Vagina (tissue), 2 donors: Measurements from ENCODE around the gene SYNM. TPM values are rescaled to one million over a fixed set of nuclear protein-coding genes. Genes with fewer than 3 reads are reported as not detected.
"Not testable (repeated sequence)": the region's sequence is repeated elsewhere in the genome, so short reads cannot be mapped to it uniquely, and the experiment has no call there.

ENCODE experiments used
- DNase-seq, 2 donors: peaks; one replicate each; pipeline ENCODE4 v3.0.0-alpha.2; 2017; ENCODE audit errors: extremely low spot score in 2 of 2
- H3K27ac ChIP-seq: fragments of 200-600 bp; sonication (generic); one replicate; pipeline ENCODE4 v1.5.1; 2019
- H3K27me3 ChIP-seq: fragments of 200-600 bp; sonication (generic); one replicate; pipeline ENCODE4 v1.5.1; 2019
- H3K36me3 ChIP-seq, 2 donors: fragments of 200-600 bp; sonication (generic); one replicate each; pipeline ENCODE4 v1.5.1; 2017 to 2019
- H3K4me1 ChIP-seq: fragments of 200-600 bp; sonication (generic); one replicate; pipeline ENCODE4 v1.5.1; 2019
- H3K4me3 ChIP-seq, 2 donors: fragments of 200-600 bp; sonication (generic); 1 replicate in 1 of 2; 2 replicates in 1 of 2; pipeline ENCODE4 v1.5.1; 2016 to 2019
- H3K9me3 ChIP-seq: fragments of 200-600 bp; sonication (generic); one replicate; pipeline ENCODE4 v1.5.1; 2019
- POLR2A ChIP-seq, 2 donors: fragments of 450-650 bp; IDR thresholded peaks; one replicate each; pipeline ENCODE4 v1.6.1; 2017; ENCODE audit warnings: antibody characterized with exemption in 2 of 2, mild to moderate bottlenecking in 2 of 2, moderate library complexity in 2 of 2
- POLR2AphosphoS5 ChIP-seq, 2 donors: sonication (generic); formaldehyde crosslinking; IDR thresholded peaks; one replicate each; pipeline ENCODE4 v1.9.0; 2017; ENCODE audit warnings: antibody characterized with exemption in 2 of 2, mild to moderate bottlenecking in 2 of 2, low read depth in 1 of 2; ENCODE audit not compliant: insufficient read depth in 1 of 2
- intact Hi-C: fragments of 100-400 bp; cut with DNase I; formaldehyde crosslinking; loops from one replicate; pipeline ENCODE4 v1.15.1; 2023
- total RNA-seq: library from RNA; depleted of rRNA; stranded (reverse); fragments of >200 nt; gene quantifications from one replicate; pipeline ENCODE4 v1.2.3, GENCODE V29; 2016
- TF ChIP-seq, protein P1 (sequence below), 3 experiments: fragments of 450-650 bp in 2 of 3; fragments of 200-600 bp in 1 of 3; sonication (generic) in 1 of 3; IDR thresholded peaks; one replicate each; pipeline ENCODE4 v1.5.1; 2017 to 2019; ENCODE audit warnings: antibody characterized with exemption in 3 of 3, mild to moderate bottlenecking in 2 of 3, moderate library complexity in 2 of 3

SYNM gene
- total RNA-seq, 1 donor from 2014 or later, result 62.6 TPM

DNA sequence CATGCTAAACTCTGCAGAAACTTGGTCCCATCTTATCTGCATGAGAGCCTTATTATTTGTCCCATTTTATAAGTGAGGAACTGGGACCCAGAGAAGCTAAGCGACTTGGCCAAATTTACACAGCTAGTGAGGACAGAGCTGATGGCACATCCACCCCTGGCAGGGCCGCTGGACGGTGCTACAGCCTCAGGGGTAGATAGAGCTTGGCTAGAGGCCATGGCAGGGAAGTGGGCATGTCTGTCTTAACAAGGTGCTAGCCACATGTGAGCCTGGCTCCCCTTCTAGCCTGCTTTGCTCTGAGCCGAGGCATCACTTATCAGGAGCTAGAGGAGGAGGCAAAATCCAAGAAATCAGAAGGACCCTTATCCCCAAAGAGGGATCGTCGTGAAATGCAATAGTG is 36.7 kb upstream of the SYNM start:
- no peaks in the 10 kb centered on the region for H3K9me3 ChIP-seq
- no peak overlapping the region for H3K4me3 ChIP-seq
- no peaks in the 10 kb centered on the region for H3K27me3 ChIP-seq
- DNase-seq, result no peak
- H3K4me1 ChIP-seq, result no peaks in the 10 kb centered on the region
- TF ChIP-seq POLR2AphosphoS5 (IDR thresholded peaks at IDR 0.05; ENCODE audit: insufficient read depth in 1 of 2, low read depth in 1 of 2), result no peak
- no peak for TF ChIP-seq POLR2A (IDR thresholded peaks at IDR 0.05)
- TF ChIP-seq, protein P1, sequence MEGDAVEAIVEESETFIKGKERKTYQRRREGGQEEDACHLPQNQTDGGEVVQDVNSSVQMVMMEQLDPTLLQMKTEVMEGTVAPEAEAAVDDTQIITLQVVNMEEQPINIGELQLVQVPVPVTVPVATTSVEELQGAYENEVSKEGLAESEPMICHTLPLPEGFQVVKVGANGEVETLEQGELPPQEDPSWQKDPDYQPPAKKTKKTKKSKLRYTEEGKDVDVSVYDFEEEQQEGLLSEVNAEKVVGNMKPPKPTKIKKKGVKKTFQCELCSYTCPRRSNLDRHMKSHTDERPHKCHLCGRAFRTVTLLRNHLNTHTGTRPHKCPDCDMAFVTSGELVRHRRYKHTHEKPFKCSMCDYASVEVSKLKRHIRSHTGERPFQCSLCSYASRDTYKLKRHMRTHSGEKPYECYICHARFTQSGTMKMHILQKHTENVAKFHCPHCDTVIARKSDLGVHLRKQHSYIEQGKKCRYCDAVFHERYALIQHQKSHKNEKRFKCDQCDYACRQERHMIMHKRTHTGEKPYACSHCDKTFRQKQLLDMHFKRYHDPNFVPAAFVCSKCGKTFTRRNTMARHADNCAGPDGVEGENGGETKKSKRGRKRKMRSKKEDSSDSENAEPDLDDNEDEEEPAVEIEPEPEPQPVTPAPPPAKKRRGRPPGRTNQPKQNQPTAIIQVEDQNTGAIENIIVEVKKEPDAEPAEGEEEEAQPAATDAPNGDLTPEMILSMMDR (IDR thresholded peaks at IDR 0.05), result no peak
- intact Hi-C loops, result no loop called here
- no peak overlapping the region for H3K27ac ChIP-seq
- no peaks in the 10 kb centered on the region for H3K36me3 ChIP-seq

DNA sequence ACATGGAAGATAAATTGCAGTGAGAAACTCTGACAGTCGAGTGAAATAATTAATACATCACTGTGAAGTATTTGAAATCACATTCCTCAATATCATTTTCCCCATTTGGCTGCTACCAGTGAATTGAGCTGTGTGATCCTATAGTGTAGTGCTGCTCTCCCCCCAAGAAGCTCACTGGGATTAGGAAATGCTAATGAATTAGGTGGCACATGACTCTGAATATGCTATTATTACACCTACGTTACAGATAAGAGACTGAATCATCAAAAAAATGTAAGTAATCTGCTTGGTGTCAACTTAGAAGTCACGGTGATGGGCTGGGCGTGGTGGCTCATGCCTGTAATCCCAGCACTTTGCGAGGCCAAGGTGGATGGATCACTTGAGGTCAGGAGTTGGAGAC is 34.7 kb upstream of the SYNM start:
- DNase-seq, result no peak
- no peaks in the 10 kb centered on the region for H3K4me1 ChIP-seq
- intact Hi-C loops, result loop anchor here (10.0 kb wide), 1 partner anchor 555 kb away; no protein-coding TSS in a partner anchor

DNA sequence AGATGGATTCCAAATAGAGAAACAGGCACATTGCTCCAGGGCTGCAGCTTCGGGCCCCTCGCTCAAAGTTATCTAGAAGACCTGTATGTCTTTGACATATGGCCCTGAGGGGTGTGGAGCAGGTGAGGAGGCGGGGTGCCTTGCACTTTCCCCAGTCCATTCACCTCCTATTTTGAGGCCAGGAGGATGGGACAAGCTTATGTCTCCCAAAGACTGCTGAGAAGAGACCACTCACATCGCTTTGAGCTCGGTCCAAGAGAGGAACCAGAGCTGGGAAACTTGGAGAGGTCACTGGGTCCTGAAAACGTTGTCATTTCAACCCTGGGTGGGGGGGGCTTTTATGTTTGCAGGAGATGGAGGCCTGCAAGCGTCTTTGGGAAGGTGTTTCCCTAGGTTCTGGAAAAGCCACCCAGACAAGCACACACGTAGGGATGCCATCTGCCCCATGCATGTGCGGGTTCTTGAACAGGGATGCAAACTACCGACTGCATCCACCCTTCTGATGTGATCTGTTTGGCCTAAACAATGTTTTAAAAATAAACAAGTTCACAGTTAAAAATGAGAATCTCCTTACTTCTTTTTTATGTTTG is 33.7 kb upstream of the SYNM start:
- no peak for DNase-seq
- Histone ChIP-seq H3K4me1 (no peaks in the 10 kb centered on the region), H3K36me3 (no peaks in the 10 kb centered on the region), H3K4me3 (no peak overlapping the region), H3K9me3 (no peaks in the 10 kb centered on the region), H3K27me3 (no peaks in the 10 kb centered on the region), H3K27ac (no peak overlapping the region)
- TF ChIP-seq POLR2A (IDR thresholded peaks at IDR 0.05), result no peak
- TF ChIP-seq POLR2AphosphoS5 (IDR thresholded peaks at IDR 0.05; ENCODE audit: insufficient read depth in 1 of 2, low read depth in 1 of 2), result no peak
- TF ChIP-seq, protein P1 (IDR thresholded peaks at IDR 0.05), result no peak
- intact Hi-C loops, result loop anchor here (10.0 kb wide), 1 partner anchor 556 kb away; no protein-coding TSS in a partner anchor

More for the DNA sequence above, 34.7 kb upstream of the SYNM start:
- no peaks in the 10 kb centered on the region for H3K36me3 ChIP-seq
- no peak overlapping the region for H3K4me3 ChIP-seq
- H3K27me3 ChIP-seq, result no peaks in the 10 kb centered on the region
- no peak for TF ChIP-seq POLR2A (IDR thresholded peaks at IDR 0.05)
- TF ChIP-seq, protein P1 (IDR thresholded peaks at IDR 0.05), result no peak
- no peak for TF ChIP-seq POLR2AphosphoS5 (IDR thresholded peaks at IDR 0.05; ENCODE audit: insufficient read depth in 1 of 2, low read depth in 1 of 2)
- no peaks in the 10 kb centered on the region for H3K9me3 ChIP-seq
- no peak overlapping the region for H3K27ac ChIP-seq

DNA sequence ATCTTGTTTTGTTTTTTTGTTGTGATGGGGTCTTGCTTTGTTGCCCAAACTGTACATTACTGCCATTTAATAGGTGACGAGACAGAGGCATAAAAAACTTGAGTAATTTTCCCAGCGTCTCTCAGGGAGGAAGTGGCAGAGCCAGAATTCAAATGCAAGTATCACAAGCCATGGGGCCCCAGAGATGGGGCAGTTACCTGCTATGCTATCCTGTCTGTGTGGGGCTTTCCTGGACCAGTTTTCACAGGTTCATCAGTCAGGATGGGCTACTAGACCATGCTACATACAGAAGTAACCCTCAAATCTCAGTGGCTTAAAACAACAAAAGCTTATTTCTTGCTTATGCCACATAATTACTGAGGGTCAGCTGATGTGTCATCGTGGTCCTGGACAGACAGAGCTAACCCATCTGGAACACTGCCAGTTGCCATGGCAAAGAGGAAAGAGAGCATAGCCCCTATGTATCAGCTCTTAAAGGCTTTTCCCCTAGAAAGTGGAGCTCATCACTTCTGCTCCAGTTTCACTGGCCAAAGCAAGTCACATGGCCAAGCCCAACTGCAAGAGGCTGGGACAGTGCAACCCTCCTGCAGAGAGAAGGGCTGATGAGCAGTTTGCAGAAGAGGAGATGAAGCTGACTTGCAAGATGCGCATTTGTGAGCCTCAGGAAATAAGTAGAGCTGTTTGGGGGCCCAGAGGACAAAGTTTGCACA is 31.7 kb upstream of the SYNM start:
- no peaks in the 10 kb centered on the region for H3K36me3 ChIP-seq
- no peaks in the 10 kb centered on the region for H3K27me3 ChIP-seq
- DNase-seq, result no peak
- no peak overlapping the region for H3K4me3 ChIP-seq
- no peaks in the 10 kb centered on the region for H3K9me3 ChIP-seq
- intact Hi-C loops, result loop anchor here (10.0 kb wide), 1 partner anchor 558 kb away; no protein-coding TSS in a partner anchor
- no peak overlapping the region for H3K27ac ChIP-seq
- no peaks in the 10 kb centered on the region for H3K4me1 ChIP-seq
- TF ChIP-seq POLR2AphosphoS5 (IDR thresholded peaks at IDR 0.05; ENCODE audit: insufficient read depth in 1 of 2, low read depth in 1 of 2) (no peak), POLR2A (IDR thresholded peaks at IDR 0.05) (no peak)
- TF ChIP-seq, protein P1 (IDR thresholded peaks at IDR 0.05), result no peak

DNA sequence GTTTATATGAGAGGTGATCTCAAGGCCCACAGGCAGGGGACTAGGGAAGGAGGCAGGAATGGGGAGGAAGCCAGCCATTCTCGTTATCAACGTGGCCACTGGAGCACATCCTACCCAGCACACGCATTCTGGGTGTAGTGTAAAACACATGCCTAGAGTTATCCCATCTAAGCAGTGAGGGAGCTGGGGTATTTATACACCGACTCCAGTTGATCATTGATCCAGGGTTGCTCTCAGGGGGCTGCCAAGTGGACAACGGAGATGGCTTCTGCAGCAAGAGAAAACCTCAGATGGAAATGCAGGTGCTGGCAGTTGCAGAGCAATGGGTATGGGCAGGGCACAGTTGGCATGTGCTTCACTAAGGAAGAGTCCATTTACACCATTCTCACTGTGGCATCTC is 30.4 kb upstream of the SYNM start:
- Histone ChIP-seq H3K36me3 (no peaks in the 10 kb centered on the region), H3K9me3 (no peaks in the 10 kb centered on the region), H3K27me3 (no peaks in the 10 kb centered on the region), H3K27ac (no peak overlapping the region), H3K4me1 (no peaks in the 10 kb centered on the region), H3K4me3 (no peak overlapping the region)
- no peak for DNase-seq
- intact Hi-C loops, result loop anchor here (10.0 kb wide), 1 partner anchor 560 kb away; no protein-coding TSS in a partner anchor
- TF ChIP-seq, protein P1 (IDR thresholded peaks at IDR 0.05), result no peak

DNA sequence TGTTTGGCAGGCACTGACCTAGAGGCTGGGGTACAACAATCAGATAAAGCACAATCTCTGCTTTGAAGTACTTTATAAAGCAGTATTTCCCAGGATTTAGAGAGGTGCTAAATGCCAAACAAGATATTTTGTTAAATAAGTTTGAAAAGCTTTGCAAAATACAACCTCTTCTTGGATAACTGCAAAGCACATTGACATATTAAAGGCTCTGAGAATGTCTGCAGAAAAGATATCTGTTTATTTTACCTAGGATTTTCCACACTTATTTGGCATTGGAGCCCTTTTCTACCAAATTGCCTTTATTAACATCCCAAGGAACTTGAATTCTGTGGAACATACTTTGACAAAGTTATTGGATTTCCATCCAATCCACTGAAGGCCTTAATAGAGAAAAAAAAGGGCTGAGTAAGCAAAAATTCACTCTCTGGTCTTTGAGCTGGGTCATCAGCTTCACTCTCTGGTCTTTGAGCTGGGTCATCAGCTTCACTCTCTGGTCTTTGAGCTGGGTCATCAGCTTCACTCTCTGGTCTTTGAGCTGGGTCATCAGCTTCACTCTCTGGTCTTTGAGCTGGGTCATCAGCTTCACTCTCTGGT is 29.7 kb upstream of the SYNM start:
- not testable (repeated sequence) for H3K27me3 ChIP-seq, H3K36me3 ChIP-seq, H3K4me1 ChIP-seq, DNase-seq, H3K4me3 ChIP-seq, H3K27ac ChIP-seq, H3K9me3 ChIP-seq
- intact Hi-C loops, result loop anchor here (5.0 to 10.0 kb wide), 2 partner anchors 560 to 633 kb away; no protein-coding TSS in a partner anchor
